Frontal cortex (tissue), 4 donors: ENCODE results near the gene NDOR1. TPM values are rescaled to one million over a fixed set of nuclear protein-coding genes. Genes with fewer than 3 reads are reported as not detected.

Experiments
- DNase-seq, 2 donors: peaks; one replicate each; pipeline ENCODE4 v3.0.0; 2012; ENCODE audit warnings: low spot score in 2 of 2
- FAIRE-seq: peaks from 2 replicates; lab custom pipeline; 2012; peaks lifted over from hg19 to GRCh38; lab: Jason Lieb, UNC
- total RNA-seq: library from RNA; depleted of rRNA; stranded (reverse); fragments of >200 nt; gene quantifications from one replicate; pipeline ENCODE4 v1.2.3, GENCODE V29; 2014
- donor health status: control.
- donor health status: control.
- donor health status: control.

NDOR1 gene
- total RNA-seq, 1 donor from 2014 or later: 3.3 TPM

- DNase-seq (no peak), FAIRE-seq (no peak)
These were observed 10.6 kb upstream of the NDOR1 start for GRCh38 chr9:137194909-137195308.

- DNase-seq (no peak), FAIRE-seq (no peak)
These were observed 9.8 kb upstream of the NDOR1 start for GRCh38 chr9:137195525-137196220.

- FAIRE-seq: no peak
- no peak for DNase-seq
These were observed 7.2 kb upstream of the NDOR1 start for GRCh38 chr9:137198051-137198901.

- no peak for DNase-seq
- no peak for FAIRE-seq
These were observed 6.6 kb upstream of the NDOR1 start for GRCh38 chr9:137198902-137199283.

GRCh38 chr9:137199411-137200121 lies 5.9 kb upstream of the NDOR1 start:
- no peak for DNase-seq
- no peak for FAIRE-seq

GRCh38 chr9:137200311-137201204 lies 4.9 kb upstream of the NDOR1 start, which contains the start of gene TPRN:
Gene TPRN (minus strand): TSS chr9:137200741. CDS start chr9:137200711, 30 bp downstream.
- peak; percentile 100 for DNase-seq
- peak; percentile 60 for FAIRE-seq

- FAIRE-seq (no peak), DNase-seq (no peak)
These were observed 4.2 kb upstream of the NDOR1 start for GRCh38 chr9:137201205-137201868.

GRCh38 chr9:137202966-137203365 lies 2.5 kb upstream of the NDOR1 start:
- no peak for FAIRE-seq
- DNase-seq: no peak

GRCh38 chr9:137204731-137205125 lies 772 bp upstream of the NDOR1 start:
- no peak for DNase-seq
- FAIRE-seq: no peak

GRCh38 chr9:137206602-137207001 lies 1.1 kb downstream of the NDOR1 start:
- no peak for DNase-seq
- FAIRE-seq: no peak

GRCh38 chr9:137211532-137211931 lies 6.0 kb downstream of the NDOR1 start:
- DNase-seq (no peak), FAIRE-seq (no peak)

GRCh38 chr9:137212520-137212919 lies 7.0 kb downstream of the NDOR1 start:
- FAIRE-seq: no peak
- DNase-seq: no peak

GRCh38 chr9:137213160-137214060 lies 7.9 kb downstream of the NDOR1 start:
- FAIRE-seq (no peak), DNase-seq (no peak)

- DNase-seq: no peak
- FAIRE-seq: no peak
These were observed 9.1 kb downstream of the NDOR1 start for GRCh38 chr9:137214620-137215019.

GRCh38 chr9:137215196-137215986 lies 9.9 kb downstream of the NDOR1 start:
- DNase-seq (no peak), FAIRE-seq (no peak)

- FAIRE-seq (no peak), DNase-seq (no peak)
These were observed 10.9 kb downstream of the NDOR1 start for GRCh38 chr9:137216188-137216965.
